SK-N-SH treated with all-trans-retinoic acid at 6 μM for 48 hours (cell line): ENCODE data around the gene CCDC159.

Experiments
- ARNTL ChIP-seq: fragments of 450-650 bp; formaldehyde crosslinking; IDR thresholded peaks from 2 replicates; pipeline ENCODE4 v1.5.0; 2020; ENCODE audit warnings: low read depth, mild to moderate bottlenecking, moderate library complexity, borderline replicate concordance
- PATZ1 ChIP-seq: fragments of 250-450 bp; sonication (Bioruptor Pico); IDR thresholded peaks from 2 replicates; pipeline ENCODE4 v1.8.0; 2020; ENCODE audit warnings: mild to moderate bottlenecking, moderate library complexity, borderline replicate concordance

GRCh38 chr19:11330127-11330526, 16.2 kb upstream of the CCDC159 start:
- TF ChIP-seq ARNTL (CRISPR knock-in tag) (no peak), PATZ1 (CRISPR knock-in tag) (no peak)
